GM12891 (cell line): Measurements from ENCODE around the gene RNF25.

Experiments used
- POLR2A ChIP-seq: IDR thresholded peaks from 2 replicates; pipeline ENCODE4 v1.6.1; 2011; ENCODE audit warnings: low read depth, low read length, control low read depth
- POLR2AphosphoS5 ChIP-seq: IDR thresholded peaks from 2 replicates; pipeline ENCODE4 v1.6.1; 2011; ENCODE audit warnings: low read depth, low read length, control low read depth
- SPI1 ChIP-seq: IDR thresholded peaks from 2 replicates; pipeline ENCODE4 v1.6.1; 2011; ENCODE audit warnings: low read depth, low read length, control low read depth
- TAF1 ChIP-seq: IDR thresholded peaks from 2 replicates; pipeline ENCODE4 v1.6.1; 2011; ENCODE audit warnings: low read depth, low read length, control low read depth

DNA sequence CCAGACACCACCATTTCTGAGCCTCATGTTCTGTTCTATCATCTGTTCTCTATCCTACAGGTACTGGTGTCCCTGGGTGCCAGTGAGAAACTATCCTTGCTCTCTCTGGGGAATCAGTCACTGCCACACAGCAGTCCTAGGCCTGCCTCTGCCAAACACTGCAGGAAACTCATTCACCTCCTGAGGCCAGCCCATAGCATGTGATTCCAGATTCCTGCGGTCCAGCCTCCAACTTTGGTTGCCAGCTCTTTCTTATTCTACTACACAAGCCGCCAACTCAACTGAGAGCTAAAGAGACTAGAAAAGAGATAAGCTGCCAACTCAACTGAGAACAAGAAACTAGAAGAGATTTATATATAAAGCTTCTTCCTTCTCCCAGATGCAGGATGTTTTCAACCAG, 30.0 kb upstream of the RNF25 start:
- TF ChIP-seq POLR2A (no peak), TAF1 (no peak), POLR2AphosphoS5 (no peak), SPI1 (no peak)
